ENCODE data around the gene EPB41L1.

The EPB41L1 gene

GRCh38 chr20:36110994-36111393 lies 43.5 kb upstream of the EPB41L1 start:
- no peaks in the 10 kb centered on the region for H3K27me3 ChIP-seq (replicated peaks in 2 of 5; ENCODE audit: control insufficient read depth in 4 of 5, insufficient read depth in 5 of 5, low read length in 4 of 5)
- H3K4me3 ChIP-seq (ENCODE audit: control insufficient read depth in 1 of 7, extremely low read depth in 1 of 7, insufficient read depth in 4 of 7, low read depth in 2 of 7, low read length in 6 of 7) = no peak overlapping the region
- no peaks in the 10 kb centered on the region for H3K9me3 ChIP-seq (ENCODE audit: control extremely low read depth in 1 of 5, control insufficient read depth in 4 of 5, insufficient read depth in 2 of 5, low read depth in 1 of 5, low read length in 4 of 5)
- ChIA-PET CTCF (interaction anchor here (2.9 kb wide), 1 partner anchor 28 kb away, joined by 15 read pairs; no protein-coding TSS in a partner anchor), POLR2A (no interaction called here)
- no peaks in the 10 kb centered on the region for H3K36me3 ChIP-seq (ENCODE audit: control insufficient read depth in 4 of 4, insufficient read depth in 4 of 4, low read length in 3 of 4)
- no peak overlapping the region for H3K27ac ChIP-seq (ENCODE audit: insufficient read depth in 1 of 2, low read depth in 1 of 2, low read length in 2 of 2, poor library complexity in 1 of 2, severe bottlenecking in 2 of 2)
- peak in 2 of 3 donors; percentile 24 to 26 for DNase-seq
- peaks cover 0 to 16% (median 3%) of the 10 kb centered on the region in 4 experiments for H3K4me1 ChIP-seq (ENCODE audit: control extremely low read depth in 1 of 4, control insufficient read depth in 4 of 4, insufficient read depth in 4 of 4, low read length in 3 of 4)

DNA sequence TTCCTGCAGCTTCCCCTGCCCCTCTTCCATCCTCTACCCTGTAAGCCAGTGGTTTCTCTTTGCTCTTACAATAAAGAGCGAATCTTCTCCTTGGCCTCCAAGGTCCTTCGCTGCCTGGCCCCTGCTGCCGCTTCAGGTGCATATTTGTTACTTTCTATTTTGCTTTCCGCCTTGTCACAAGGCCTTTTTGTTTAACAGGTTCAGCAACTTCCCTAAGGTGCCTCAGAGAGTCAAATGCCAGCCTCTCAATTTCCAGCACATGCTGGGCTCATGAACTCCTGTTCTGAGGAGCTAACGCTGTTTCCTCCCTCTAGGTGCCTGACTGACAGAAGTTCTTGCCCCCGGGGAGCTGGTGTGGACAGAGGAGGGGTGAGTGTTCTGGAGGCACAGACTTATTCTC lies 42.4 kb upstream of the EPB41L1 start:
- Histone ChIP-seq H3K4me1 (ENCODE audit: control extremely low read depth in 1 of 4, control insufficient read depth in 4 of 4, insufficient read depth in 4 of 4, low read length in 3 of 4) (peaks cover 0 to 27% (median 3%) of the 10 kb centered on the region in 4 experiments), H3K4me3 (ENCODE audit: control insufficient read depth in 1 of 7, extremely low read depth in 1 of 7, insufficient read depth in 4 of 7, low read depth in 2 of 7, low read length in 6 of 7) (no peak overlapping the region), H3K36me3 (ENCODE audit: control insufficient read depth in 4 of 4, insufficient read depth in 4 of 4, low read length in 3 of 4) (no peaks in the 10 kb centered on the region), H3K27me3 (replicated peaks in 2 of 5; ENCODE audit: control insufficient read depth in 4 of 5, insufficient read depth in 5 of 5, low read length in 4 of 5) (no peaks in the 10 kb centered on the region), H3K9me3 (ENCODE audit: control extremely low read depth in 1 of 5, control insufficient read depth in 4 of 5, insufficient read depth in 2 of 5, low read depth in 1 of 5, low read length in 4 of 5) (no peaks in the 10 kb centered on the region), H3K27ac (ENCODE audit: insufficient read depth in 1 of 2, low read depth in 1 of 2, low read length in 2 of 2, poor library complexity in 1 of 2, severe bottlenecking in 2 of 2) (no peak overlapping the region)
- ChIA-PET CTCF (interaction anchor here (2.9 kb wide), 1 partner anchor 27 kb away, joined by 15 read pairs; no protein-coding TSS in a partner anchor), POLR2A (no interaction called here)
- DNase-seq = no peak
- WGBS (ENCODE audit: insufficient coverage) = 100% methylated on average over 4 of the region's 6 CpGs

- DNase-seq = no peak
- 98% methylated on average over 5 of the region's 5 CpGs for WGBS (ENCODE audit: insufficient coverage)
- CTCF ChIA-PET = interaction anchor here (1.0 to 2.9 kb wide), 5 partner anchors 7 to 120 kb away, joined by 3 to 15 read pairs (median 7); no protein-coding TSS in a partner anchor
- POLR2A ChIA-PET = no interaction called here
- no peaks in the 10 kb centered on the region for H3K9me3 ChIP-seq (ENCODE audit: control extremely low read depth in 1 of 5, control insufficient read depth in 4 of 5, insufficient read depth in 2 of 5, low read depth in 1 of 5, low read length in 4 of 5)
- H3K27ac ChIP-seq (ENCODE audit: insufficient read depth in 1 of 2, low read depth in 1 of 2, low read length in 2 of 2, poor library complexity in 1 of 2, severe bottlenecking in 2 of 2) = no peak overlapping the region
- no peaks in the 10 kb centered on the region for H3K36me3 ChIP-seq (ENCODE audit: control insufficient read depth in 4 of 4, insufficient read depth in 4 of 4, low read length in 3 of 4)
- H3K4me3 ChIP-seq (ENCODE audit: control insufficient read depth in 1 of 7, extremely low read depth in 1 of 7, insufficient read depth in 4 of 7, low read depth in 2 of 7, low read length in 6 of 7) = no peak overlapping the region
- H3K27me3 ChIP-seq (replicated peaks in 2 of 5; ENCODE audit: control insufficient read depth in 4 of 5, insufficient read depth in 5 of 5, low read length in 4 of 5) = no peaks in the 10 kb centered on the region
- peaks cover 0 to 27% (median 3%) of the 10 kb centered on the region in 4 experiments for H3K4me1 ChIP-seq (ENCODE audit: control extremely low read depth in 1 of 4, control insufficient read depth in 4 of 4, insufficient read depth in 4 of 4, low read length in 3 of 4)
Measured at GRCh38 chr20:36113036-36113435, 41.5 kb upstream of the EPB41L1 start.

GRCh38 chr20:36113566-36114250 lies 40.8 kb upstream of the EPB41L1 start:
- peaks cover 0 to 27% (median 3%) of the 10 kb centered on the region in 4 experiments for H3K4me1 ChIP-seq (ENCODE audit: control extremely low read depth in 1 of 4, control insufficient read depth in 4 of 4, insufficient read depth in 4 of 4, low read length in 3 of 4)
- H3K9me3 ChIP-seq (ENCODE audit: control extremely low read depth in 1 of 5, control insufficient read depth in 4 of 5, insufficient read depth in 2 of 5, low read depth in 1 of 5, low read length in 4 of 5) = no peaks in the 10 kb centered on the region
- ChIA-PET CTCF (interaction anchor here (1.0 to 2.9 kb wide), 7 partner anchors 8 to 121 kb away, joined by 3 to 15 read pairs (median 7); no protein-coding TSS in a partner anchor), POLR2A (no interaction called here)
- H3K27me3 ChIP-seq (replicated peaks in 2 of 5; ENCODE audit: control insufficient read depth in 4 of 5, insufficient read depth in 5 of 5, low read length in 4 of 5) = no peaks in the 10 kb centered on the region
- 76% methylated on average over 10 of the region's 13 CpGs for WGBS (ENCODE audit: insufficient coverage)
- no peaks in the 10 kb centered on the region for H3K36me3 ChIP-seq (ENCODE audit: control insufficient read depth in 4 of 4, insufficient read depth in 4 of 4, low read length in 3 of 4)
- DNase-seq = peak in 2 of 3 donors; percentile 60 to 69
- no peak overlapping the region for H3K4me3 ChIP-seq (ENCODE audit: control insufficient read depth in 1 of 7, extremely low read depth in 1 of 7, insufficient read depth in 4 of 7, low read depth in 2 of 7, low read length in 6 of 7)
- no peak overlapping the region for H3K27ac ChIP-seq (ENCODE audit: insufficient read depth in 1 of 2, low read depth in 1 of 2, low read length in 2 of 2, poor library complexity in 1 of 2, severe bottlenecking in 2 of 2)

- no peak for DNase-seq
- no peaks in the 10 kb centered on the region for H3K27me3 ChIP-seq (replicated peaks in 2 of 5; ENCODE audit: control insufficient read depth in 4 of 5, insufficient read depth in 5 of 5, low read length in 4 of 5)
- no peak overlapping the region for H3K4me3 ChIP-seq (ENCODE audit: control insufficient read depth in 1 of 7, extremely low read depth in 1 of 7, insufficient read depth in 4 of 7, low read depth in 2 of 7, low read length in 6 of 7)
- peaks cover 0 to 27% (median 3%) of the 10 kb centered on the region in 4 experiments for H3K4me1 ChIP-seq (ENCODE audit: control extremely low read depth in 1 of 4, control insufficient read depth in 4 of 4, insufficient read depth in 4 of 4, low read length in 3 of 4)
- POLR2A ChIA-PET = no interaction called here
- CTCF ChIA-PET = interaction anchor here (1.0 to 2.5 kb wide), 5 partner anchors 12 to 122 kb away, joined by 3 to 11 read pairs (median 7); no protein-coding TSS in a partner anchor
- no peak overlapping the region for H3K27ac ChIP-seq (ENCODE audit: insufficient read depth in 1 of 2, low read depth in 1 of 2, low read length in 2 of 2, poor library complexity in 1 of 2, severe bottlenecking in 2 of 2)
- H3K36me3 ChIP-seq (ENCODE audit: control insufficient read depth in 4 of 4, insufficient read depth in 4 of 4, low read length in 3 of 4) = no peaks in the 10 kb centered on the region
- WGBS (ENCODE audit: insufficient coverage) = 93% methylated on average over 2 of the region's 3 CpGs
- H3K9me3 ChIP-seq (ENCODE audit: control extremely low read depth in 1 of 5, control insufficient read depth in 4 of 5, insufficient read depth in 2 of 5, low read depth in 1 of 5, low read length in 4 of 5) = no peaks in the 10 kb centered on the region
Measured at GRCh38 chr20:36114707-36115106, 39.8 kb upstream of the EPB41L1 start.

DNA sequence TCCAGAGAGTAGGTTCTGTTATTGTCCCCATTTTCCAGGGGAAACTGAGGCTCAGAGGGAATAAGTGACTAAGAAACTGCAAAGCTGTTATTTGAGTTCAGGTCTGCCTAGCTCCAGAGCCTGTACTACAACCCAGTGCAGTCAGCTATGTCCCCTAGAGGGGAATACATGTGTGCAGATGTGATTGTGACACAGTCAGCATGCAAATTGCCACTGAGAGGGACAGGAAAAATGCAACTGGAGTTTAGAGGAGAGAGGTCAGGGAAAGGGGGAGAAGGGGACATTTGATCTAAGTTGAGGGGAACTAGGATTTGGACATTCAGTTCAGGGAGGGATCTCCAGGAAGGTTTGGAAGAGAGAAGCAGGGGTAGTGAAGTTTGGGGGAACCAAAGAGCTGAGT lies 38.6 kb upstream of the EPB41L1 start:
- H3K27ac ChIP-seq (ENCODE audit: insufficient read depth in 1 of 2, low read depth in 1 of 2, low read length in 2 of 2, poor library complexity in 1 of 2, severe bottlenecking in 2 of 2) = no peak overlapping the region
- POLR2A ChIA-PET = no interaction called here
- H3K4me3 ChIP-seq (ENCODE audit: control insufficient read depth in 1 of 7, extremely low read depth in 1 of 7, insufficient read depth in 4 of 7, low read depth in 2 of 7, low read length in 6 of 7) = no peak overlapping the region
- peaks cover 0 to 27% (median 3%) of the 10 kb centered on the region in 4 experiments for H3K4me1 ChIP-seq (ENCODE audit: control extremely low read depth in 1 of 4, control insufficient read depth in 4 of 4, insufficient read depth in 4 of 4, low read length in 3 of 4)
- CTCF ChIA-PET = interaction anchor here (0.9 kb wide), 1 partner anchor 123 kb away, joined by 3 read pairs; no protein-coding TSS in a partner anchor
- DNase-seq = no peak
- no peaks in the 10 kb centered on the region for H3K27me3 ChIP-seq (replicated peaks in 2 of 5; ENCODE audit: control insufficient read depth in 4 of 5, insufficient read depth in 5 of 5, low read length in 4 of 5)
- H3K9me3 ChIP-seq (ENCODE audit: control extremely low read depth in 1 of 5, control insufficient read depth in 4 of 5, insufficient read depth in 2 of 5, low read depth in 1 of 5, low read length in 4 of 5) = no peaks in the 10 kb centered on the region
- no peaks in the 10 kb centered on the region for H3K36me3 ChIP-seq (ENCODE audit: control insufficient read depth in 4 of 4, insufficient read depth in 4 of 4, low read length in 3 of 4)

- ChIA-PET CTCF (no interaction called here), POLR2A (no interaction called here)
- WGBS (ENCODE audit: insufficient coverage) = 100% methylated on average over 2 of the region's 2 CpGs
- peaks cover 0 to 24% (median 3%) of the 10 kb centered on the region in 4 experiments for H3K4me1 ChIP-seq (ENCODE audit: control extremely low read depth in 1 of 4, control insufficient read depth in 4 of 4, insufficient read depth in 4 of 4, low read length in 3 of 4)
- no peak overlapping the region for H3K4me3 ChIP-seq (ENCODE audit: control insufficient read depth in 1 of 7, extremely low read depth in 1 of 7, insufficient read depth in 4 of 7, low read depth in 2 of 7, low read length in 6 of 7)
- no peak overlapping the region for H3K27ac ChIP-seq (ENCODE audit: insufficient read depth in 1 of 2, low read depth in 1 of 2, low read length in 2 of 2, poor library complexity in 1 of 2, severe bottlenecking in 2 of 2)
- no peaks in the 10 kb centered on the region for H3K27me3 ChIP-seq (replicated peaks in 2 of 5; ENCODE audit: control insufficient read depth in 4 of 5, insufficient read depth in 5 of 5, low read length in 4 of 5)
- H3K36me3 ChIP-seq (ENCODE audit: control insufficient read depth in 4 of 4, insufficient read depth in 4 of 4, low read length in 3 of 4) = no peaks in the 10 kb centered on the region
- no peaks in the 10 kb centered on the region for H3K9me3 ChIP-seq (ENCODE audit: control extremely low read depth in 1 of 5, control insufficient read depth in 4 of 5, insufficient read depth in 2 of 5, low read depth in 1 of 5, low read length in 4 of 5)
- DNase-seq = no peak
Measured at GRCh38 chr20:36116807-36117441, 37.6 kb upstream of the EPB41L1 start.

All from common myeloid progenitor, CD34-positive (primary cell).